LNCAP (cell line): ENCODE results near the gene WARS2.

ENCODE experiments used
- TF ChIP-seq, protein P1 (sequence below): fragments of 450-650 bp; IDR thresholded peaks from 2 replicates; pipeline ENCODE4 v1.5.1; 2017; ENCODE audit warnings: mild to moderate bottlenecking

WARS2 gene

DNA sequence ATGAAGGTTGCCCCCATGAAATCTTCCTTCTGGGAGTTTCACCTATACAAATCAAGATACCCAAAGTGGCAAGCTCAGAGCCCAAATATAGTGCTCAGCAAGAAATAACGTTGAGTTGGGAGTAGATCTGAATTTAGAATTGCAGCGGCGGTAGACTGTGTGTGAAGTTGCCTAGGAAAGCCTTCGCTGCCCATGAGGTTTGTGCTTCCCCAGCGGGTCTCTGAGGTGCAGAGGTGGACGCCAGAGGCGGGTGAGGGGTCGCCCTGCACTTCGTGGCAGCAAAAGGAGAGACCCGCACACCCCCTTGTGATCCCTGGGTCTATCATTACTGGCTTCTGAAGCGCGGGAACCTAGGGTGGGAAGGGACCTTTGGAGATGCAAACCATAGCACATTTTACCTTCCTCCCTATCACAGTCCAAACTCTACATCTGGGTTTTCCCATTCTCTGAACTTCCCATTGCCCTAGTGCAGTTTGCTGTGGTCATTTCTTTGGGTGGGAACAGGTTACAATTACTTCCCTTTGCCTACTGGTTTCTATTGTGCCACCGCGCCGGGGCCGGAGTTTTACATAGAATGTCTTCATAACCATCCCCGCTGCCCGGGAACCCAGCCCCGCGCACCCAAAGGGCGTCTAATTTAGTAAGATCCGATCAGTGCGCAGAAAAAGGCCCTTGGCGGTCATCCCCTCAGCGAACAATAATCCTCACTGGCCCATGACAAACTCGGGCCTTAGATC, 157.5 kb downstream of the WARS2 start:
- TF ChIP-seq, protein P1, sequence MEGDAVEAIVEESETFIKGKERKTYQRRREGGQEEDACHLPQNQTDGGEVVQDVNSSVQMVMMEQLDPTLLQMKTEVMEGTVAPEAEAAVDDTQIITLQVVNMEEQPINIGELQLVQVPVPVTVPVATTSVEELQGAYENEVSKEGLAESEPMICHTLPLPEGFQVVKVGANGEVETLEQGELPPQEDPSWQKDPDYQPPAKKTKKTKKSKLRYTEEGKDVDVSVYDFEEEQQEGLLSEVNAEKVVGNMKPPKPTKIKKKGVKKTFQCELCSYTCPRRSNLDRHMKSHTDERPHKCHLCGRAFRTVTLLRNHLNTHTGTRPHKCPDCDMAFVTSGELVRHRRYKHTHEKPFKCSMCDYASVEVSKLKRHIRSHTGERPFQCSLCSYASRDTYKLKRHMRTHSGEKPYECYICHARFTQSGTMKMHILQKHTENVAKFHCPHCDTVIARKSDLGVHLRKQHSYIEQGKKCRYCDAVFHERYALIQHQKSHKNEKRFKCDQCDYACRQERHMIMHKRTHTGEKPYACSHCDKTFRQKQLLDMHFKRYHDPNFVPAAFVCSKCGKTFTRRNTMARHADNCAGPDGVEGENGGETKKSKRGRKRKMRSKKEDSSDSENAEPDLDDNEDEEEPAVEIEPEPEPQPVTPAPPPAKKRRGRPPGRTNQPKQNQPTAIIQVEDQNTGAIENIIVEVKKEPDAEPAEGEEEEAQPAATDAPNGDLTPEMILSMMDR: no peak

DNA sequence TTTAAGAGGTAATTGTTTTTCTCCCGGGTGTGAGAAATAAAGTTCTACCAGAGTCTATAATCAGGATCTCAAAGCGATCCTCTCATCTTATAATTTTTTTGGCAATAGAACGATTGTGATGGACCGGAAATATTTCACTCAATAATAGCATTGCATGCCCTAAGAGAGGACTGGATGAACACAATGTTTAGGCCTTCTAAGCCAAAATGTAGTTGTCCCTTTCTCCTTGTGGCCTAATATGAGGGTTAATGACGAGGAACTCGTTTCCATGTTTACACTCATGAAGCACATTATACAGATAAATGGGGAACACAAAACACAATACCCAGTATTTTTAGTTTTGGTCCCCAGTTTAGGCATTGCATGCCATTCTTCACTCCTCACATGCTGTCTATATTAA, 158.2 kb downstream of the WARS2 start:
- TF ChIP-seq, protein P1: no peak

DNA sequence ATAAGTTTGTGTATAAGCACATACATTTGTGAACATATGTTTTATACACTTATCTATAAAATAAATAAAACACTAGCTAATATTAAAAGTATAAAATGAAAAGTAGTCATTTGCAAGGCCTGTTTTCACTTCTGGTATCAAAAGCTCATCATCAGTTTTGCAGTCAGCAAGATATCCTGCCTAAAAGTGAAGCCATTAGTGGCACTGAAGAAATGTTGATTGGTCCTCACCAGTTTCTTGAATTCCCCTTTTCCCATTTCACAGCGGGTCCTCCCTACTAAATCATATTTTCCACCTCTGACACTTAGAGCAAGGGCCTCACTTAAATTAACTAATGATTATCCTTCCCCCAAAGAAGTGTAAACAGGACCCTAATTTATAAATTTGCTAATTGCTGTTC, 159.0 kb downstream of the WARS2 start:
- TF ChIP-seq, protein P1: no peak
